ENCODE data around the gene BRSK2. TPM values are rescaled to one million over a fixed set of nuclear protein-coding genes. Genes with fewer than 3 reads are reported as not detected.

The BRSK2 gene
- total RNA-seq, 1 donor from 2014 or later: 7.1 TPM

DNA sequence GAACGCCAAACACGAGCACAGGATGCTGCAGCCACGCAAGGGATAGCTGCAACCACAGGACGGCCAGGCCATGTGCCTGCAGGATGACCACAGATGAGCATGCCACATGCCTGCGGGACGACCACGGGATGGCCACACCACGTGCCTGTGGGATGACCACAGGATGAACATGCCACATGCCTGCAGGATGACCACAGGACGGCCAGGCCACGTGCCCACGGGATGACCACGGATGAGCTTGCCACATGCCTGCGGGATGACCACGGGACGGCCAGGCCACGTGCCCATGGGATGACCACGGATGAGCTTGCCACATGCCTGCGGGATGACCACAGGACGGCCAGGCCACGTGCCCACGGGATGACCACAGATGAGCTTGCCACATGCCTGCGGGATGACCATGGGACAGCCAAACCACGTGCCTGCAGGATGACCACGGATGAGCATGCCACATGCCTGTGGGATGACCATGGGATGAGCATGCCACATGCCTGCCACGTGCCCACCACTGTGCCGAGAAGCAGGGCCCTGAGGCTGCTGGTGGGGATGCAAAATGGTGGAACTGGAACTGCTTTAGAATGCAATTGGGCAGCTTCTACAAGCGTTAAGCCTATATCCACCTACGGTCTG lies 109.6 kb downstream of the BRSK2 start:
- peaks cover 2% of the 10 kb centered on the region for H3K4me1 Mint-ChIP-seq (ENCODE audit: low read depth, unreplicated experiment)
- Histone ChIP-seq H4K20me1 (ENCODE audit: insufficient read depth, low read length) (peaks cover 94% of the 10 kb centered on the region), H2AFZ (ENCODE audit: low read depth, low read length) (no peak overlapping the region), H3K4me3 (ENCODE audit: insufficient read depth, low read depth, low read length) (no peak overlapping the region), H3K27ac (ENCODE audit: low read depth, low read length) (no peak overlapping the region), H3K36me3 (ENCODE audit: insufficient read depth, low read length) (no peaks in the 10 kb centered on the region), H3K79me2 (ENCODE audit: insufficient read depth, low read length) (peaks cover 85% of the 10 kb centered on the region), H3K27me3 (ENCODE audit: insufficient read depth, low read length) (no peaks in the 10 kb centered on the region), H3K9me3 (ENCODE audit: insufficient read depth, low read depth, low read length) (no peaks in the 10 kb centered on the region), H3K9ac (ENCODE audit: low read length) (no peak overlapping the region), H3K4me1 (ENCODE audit: insufficient read depth, low read length) (no peaks in the 10 kb centered on the region), H3K4me2 (ENCODE audit: low read length) (no peak overlapping the region)
- no peaks in the 10 kb centered on the region for H3K27me3 Mint-ChIP-seq (ENCODE audit: low read depth, unreplicated experiment)
- H3K9me3 Mint-ChIP-seq (ENCODE audit: unreplicated experiment): no peaks in the 10 kb centered on the region
- no peak overlapping the region for H3K4me3 Mint-ChIP-seq (ENCODE audit: unreplicated experiment)
- DNase-seq (ENCODE audit: low read depth) (no peak), FAIRE-seq (no peak)
- no peak for TF ChIP-seq CTCF (IDR thresholded peaks at IDR 0.05; ENCODE audit: insufficient read depth, low read depth, low read length)
- no peak for TF ChIP-seq EZH2 (IDR thresholded peaks at IDR 0.05; ENCODE audit: insufficient read depth, low read length)
- peaks cover 14% of the 10 kb centered on the region for H3K36me3 Mint-ChIP-seq (ENCODE audit: low read depth, unreplicated experiment)
- H3K27ac Mint-ChIP-seq (ENCODE audit: unreplicated experiment): no peak overlapping the region

- Histone ChIP-seq H3K4me1 (ENCODE audit: insufficient read depth, low read length) (no peaks in the 10 kb centered on the region), H3K9me3 (ENCODE audit: insufficient read depth, low read depth, low read length) (no peaks in the 10 kb centered on the region), H3K27ac (ENCODE audit: low read depth, low read length) (no peak overlapping the region), H3K27me3 (ENCODE audit: insufficient read depth, low read length) (no peaks in the 10 kb centered on the region), H4K20me1 (ENCODE audit: insufficient read depth, low read length) (peaks cover 96% of the 10 kb centered on the region), H3K4me3 (ENCODE audit: insufficient read depth, low read depth, low read length) (no peak overlapping the region), H3K79me2 (ENCODE audit: insufficient read depth, low read length) (peaks cover 86% of the 10 kb centered on the region), H2AFZ (ENCODE audit: low read depth, low read length) (no peak overlapping the region), H3K4me2 (ENCODE audit: low read length) (no peak overlapping the region), H3K36me3 (ENCODE audit: insufficient read depth, low read length) (no peaks in the 10 kb centered on the region), H3K9ac (ENCODE audit: low read length) (no peak overlapping the region)
- FAIRE-seq (no peak), DNase-seq (ENCODE audit: low read depth) (no peak)
- H3K4me3 Mint-ChIP-seq (ENCODE audit: unreplicated experiment): no peak overlapping the region
- TF ChIP-seq EZH2 (IDR thresholded peaks at IDR 0.05; ENCODE audit: insufficient read depth, low read length) (no peak), CTCF (IDR thresholded peaks at IDR 0.05; ENCODE audit: insufficient read depth, low read depth, low read length) (no peak)
- peaks cover 14% of the 10 kb centered on the region for H3K36me3 Mint-ChIP-seq (ENCODE audit: low read depth, unreplicated experiment)
- H3K9me3 Mint-ChIP-seq (ENCODE audit: unreplicated experiment): no peaks in the 10 kb centered on the region
- H3K4me1 Mint-ChIP-seq (ENCODE audit: low read depth, unreplicated experiment): peaks cover 2% of the 10 kb centered on the region
- H3K27ac Mint-ChIP-seq (ENCODE audit: unreplicated experiment): no peak overlapping the region
- H3K27me3 Mint-ChIP-seq (ENCODE audit: low read depth, unreplicated experiment): no peaks in the 10 kb centered on the region
These were observed 110.2 kb downstream of the BRSK2 start for GRCh38 chr11:1499899-1500298.
